SK-N-MC (cell line): ENCODE measurements around the gene HYKK.

Experiments used
- EZH2 ChIP-seq: fragments of 200-600 bp; sonication (generic); IDR thresholded peaks from one replicate; pipeline ENCODE4 v1.6.1; 2017; ENCODE audit warnings: antibody characterized with exemption
- POLR2AphosphoS5 ChIP-seq: IDR thresholded peaks from 2 replicates; pipeline ENCODE4 v1.6.1; 2012; ENCODE audit warnings: mild to moderate bottlenecking, low read depth, low read length, borderline replicate concordance

DNA sequence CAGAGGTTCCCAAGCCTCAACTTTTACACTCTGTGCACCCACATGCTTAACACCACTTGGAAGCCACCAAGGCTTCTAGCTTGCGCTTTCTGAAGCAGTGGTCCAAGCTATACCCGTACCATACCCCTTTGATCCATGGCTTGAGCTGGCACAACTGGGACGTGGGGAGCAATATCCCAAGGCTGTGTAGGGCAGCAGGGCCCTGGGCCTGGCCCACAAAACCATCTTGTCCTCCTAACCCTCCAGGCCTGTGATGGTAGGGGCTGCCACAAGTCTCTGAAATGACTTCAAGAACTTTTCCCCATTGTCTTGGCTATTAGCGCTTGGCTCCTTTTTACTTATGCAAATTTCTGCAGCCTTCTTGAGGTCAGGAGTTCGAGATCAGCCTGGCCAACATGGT, 16.9 kb downstream of the HYKK start:
- TF ChIP-seq POLR2AphosphoS5, result no peak
- no peak for TF ChIP-seq EZH2
